BE2C (cell line): ENCODE results near the gene AKAP4. TPM values are rescaled to one million over a fixed set of nuclear protein-coding genes. Genes with fewer than 3 reads are reported as not detected.

Source experiments
- DNase-seq: peaks from one replicate; pipeline ENCODE4 v3.0.0-alpha.2; 2020
- H3K27me3 ChIP-seq: fragments of 250-450 bp; sonication (Bioruptor Pico); 2 replicates; pipeline ENCODE4 v1.5.1; 2020; ENCODE audit warnings: mild to moderate bottlenecking
- H3K36me3 ChIP-seq: fragments of 250-450 bp; sonication (Bioruptor Pico); 2 replicates; pipeline ENCODE4 v1.5.1; 2020; ENCODE audit warnings: mild to moderate bottlenecking
- H3K4me1 ChIP-seq: fragments of 250-450 bp; sonication (Bioruptor Pico); 2 replicates; pipeline ENCODE4 v1.5.1; 2020
- H3K4me3 ChIP-seq: 2 replicates; pipeline ENCODE4 v1.5.1; 2011; ENCODE audit warnings: low read depth, low read length
- H3K9me3 ChIP-seq: fragments of 250-450 bp; sonication (Bioruptor Pico); 2 replicates; pipeline ENCODE4 v1.5.1; 2020
- CTCF ChIP-seq: IDR thresholded peaks from 2 replicates; pipeline ENCODE4 v1.5.1; 2012; ENCODE audit warnings: mild to moderate bottlenecking, low read depth, low read length
- polyA plus RNA-seq: library from polyadenylated mRNA; unstranded; fragments of >200 nt; gene quantifications from one replicate; pipeline ENCODE4 v1.2.1, GENCODE V29; 2012; ENCODE audit warnings: low read depth, missing spikeins; ENCODE audit not compliant: insufficient read length, insufficient read depth

AKAP4 gene
- polyA plus RNA-seq: 0.36 TPM

- no peak for DNase-seq
Observed at GRCh38 chrX:50200907-50201306, at the start of gene AKAP4. Gene AKAP4 (minus strand): TSS chrX:50201007. CDS start chrX:50200889, 118 bp downstream.

GRCh38 chrX:50211510-50211909, 10.7 kb upstream of the AKAP4 start:
- Histone ChIP-seq H3K9me3 (no peaks in the 10 kb centered on the region), H3K36me3 (no peaks in the 10 kb centered on the region), H3K4me1 (no peaks in the 10 kb centered on the region), H3K4me3 (no peak overlapping the region), H3K27me3 (no peaks in the 10 kb centered on the region)
- DNase-seq: peak; percentile 23
- TF ChIP-seq CTCF: peak; percentile 51

More at GRCh38 chrX:50200907-50201306, at the start of gene AKAP4:
- H3K9me3 ChIP-seq: no peaks in the 10 kb centered on the region
- TF ChIP-seq CTCF: no peak
- H3K36me3 ChIP-seq: no peaks in the 10 kb centered on the region
- H3K4me3 ChIP-seq: no peak within 1 kb of the TSS
- no peaks in the 10 kb centered on the region for H3K27me3 ChIP-seq
- H3K4me1 ChIP-seq: peaks cover 19% of the 10 kb centered on the region

GRCh38 chrX:50206753-50207152, 5.9 kb upstream of the AKAP4 start:
- H3K27me3 ChIP-seq: no peaks in the 10 kb centered on the region
- no peak for DNase-seq
- H3K9me3 ChIP-seq: no peaks in the 10 kb centered on the region

GRCh38 chrX:50204364-50204899, 3.6 kb upstream of the AKAP4 start, which contains the start of gene CCNB3:
Gene CCNB3 (plus strand): TSS chrX:50204765. CDS start chrX:50285164, 80,399 bp downstream.
- peaks cover 16% of the 10 kb centered on the region for H3K4me1 ChIP-seq
- TF ChIP-seq CTCF: peak; percentile 74
- peak within 1 kb of the TSS; percentile 38 for H3K4me3 ChIP-seq
- no peaks in the 10 kb centered on the region for H3K36me3 ChIP-seq
- DNase-seq: peak; percentile 70
- H3K9me3 ChIP-seq: no peaks in the 10 kb centered on the region
- H3K27me3 ChIP-seq: no peaks in the 10 kb centered on the region

More at GRCh38 chrX:50206753-50207152, 5.9 kb upstream of the AKAP4 start:
- no peak for TF ChIP-seq CTCF
- no peak overlapping the region for H3K4me3 ChIP-seq
- peaks cover 9% of the 10 kb centered on the region for H3K4me1 ChIP-seq
- no peaks in the 10 kb centered on the region for H3K36me3 ChIP-seq

GRCh38 chrX:50202539-50202938, 1.7 kb upstream of the AKAP4 start:
- H3K4me1 ChIP-seq: peaks cover 19% of the 10 kb centered on the region
- H3K4me3 ChIP-seq: no peak overlapping the region
- H3K27me3 ChIP-seq: no peaks in the 10 kb centered on the region
- DNase-seq: no peak
- H3K9me3 ChIP-seq: no peaks in the 10 kb centered on the region
- no peaks in the 10 kb centered on the region for H3K36me3 ChIP-seq
- no peak for TF ChIP-seq CTCF

- H3K4me1 ChIP-seq: peaks cover 14% of the 10 kb centered on the region
- DNase-seq: peak; percentile 69
- no peaks in the 10 kb centered on the region for H3K9me3 ChIP-seq
- no peak overlapping the region for H3K4me3 ChIP-seq
- H3K36me3 ChIP-seq: no peaks in the 10 kb centered on the region
- no peak for TF ChIP-seq CTCF
- H3K27me3 ChIP-seq: no peaks in the 10 kb centered on the region
Observed at GRCh38 chrX:50198348-50198747, 2.5 kb downstream of the AKAP4 start.
